ENCODE results near the gene PAQR5.

PAQR5 gene

DNA sequence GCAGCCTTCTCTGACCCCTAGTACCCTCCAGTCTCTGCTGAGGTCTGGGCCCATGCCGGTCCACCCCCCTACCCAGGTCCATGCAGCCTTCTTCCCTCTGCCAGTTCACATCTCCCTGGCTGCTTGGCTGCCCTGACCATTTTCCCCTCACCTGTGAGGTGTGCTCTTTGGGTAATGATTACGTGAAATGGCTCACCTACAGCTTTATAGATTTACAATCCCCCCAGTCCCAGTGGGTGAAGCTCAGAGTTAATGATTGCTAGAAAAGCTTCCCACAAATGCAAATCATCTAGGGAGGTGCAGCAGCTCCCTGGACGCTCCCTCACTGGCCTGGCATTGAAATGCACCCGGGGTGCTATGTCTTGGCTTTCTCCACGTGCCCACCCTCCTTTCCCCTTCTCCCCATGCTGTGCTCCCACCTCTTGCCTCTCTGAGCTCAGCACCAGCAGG is 18.7 kb downstream of the PAQR5 start:
- H3K4me1 ChIP-seq (ENCODE audit: control insufficient read depth, insufficient read depth, low read length): peaks cover 10% of the 10 kb centered on the region; the same call in 1 of the 2 replicates
- H3K36me3 ChIP-seq (ENCODE audit: control insufficient read depth, insufficient read depth, low read length): no peaks in the 10 kb centered on the region
- no peaks in the 10 kb centered on the region for H3K9me3 ChIP-seq (ENCODE audit: control insufficient read depth, insufficient read depth, low read depth, low read length)
- H3K9ac ChIP-seq (ENCODE audit: low read length): no peak overlapping the region
- H3K27me3 ChIP-seq (ENCODE audit: control insufficient read depth, insufficient read depth, low read length): no peaks in the 10 kb centered on the region
- H3K4me3 ChIP-seq (ENCODE audit: low read depth, low read length): no peak overlapping the region
- H3K27ac ChIP-seq (ENCODE audit: low read depth, low read length): no peak overlapping the region

DNA sequence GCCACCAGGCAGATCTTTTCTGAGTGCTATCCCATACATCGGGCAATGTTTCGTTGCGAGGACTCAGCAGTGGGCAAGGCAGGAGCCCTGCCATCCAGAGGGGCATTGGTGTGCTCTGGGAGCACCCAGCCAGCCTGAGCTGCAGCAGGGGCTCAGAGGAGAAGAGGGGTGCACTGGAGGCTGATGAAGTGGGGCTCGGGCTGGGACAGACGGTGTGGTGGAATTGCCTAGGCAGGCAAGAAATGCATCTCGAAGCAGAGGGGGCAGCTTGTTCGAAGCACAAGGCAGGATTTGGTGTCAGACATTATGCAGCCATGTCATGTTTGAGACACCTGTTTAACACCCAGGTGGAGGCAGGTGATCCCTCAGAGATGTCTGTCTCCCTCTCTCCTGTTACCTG is 19.3 kb downstream of the PAQR5 start:
- no peaks in the 10 kb centered on the region for H3K36me3 ChIP-seq (ENCODE audit: control insufficient read depth, insufficient read depth, low read length)
- no peak overlapping the region for H3K27ac ChIP-seq (ENCODE audit: low read depth, low read length)
- H3K9ac ChIP-seq (ENCODE audit: low read length): no peak overlapping the region
- H3K27me3 ChIP-seq (ENCODE audit: control insufficient read depth, insufficient read depth, low read length): no peaks in the 10 kb centered on the region
- no peak overlapping the region for H3K4me3 ChIP-seq (ENCODE audit: low read depth, low read length)
- no peaks in the 10 kb centered on the region for H3K9me3 ChIP-seq (ENCODE audit: control insufficient read depth, insufficient read depth, low read depth, low read length)
- peaks cover 10% of the 10 kb centered on the region; the same call in 1 of the 2 replicates for H3K4me1 ChIP-seq (ENCODE audit: control insufficient read depth, insufficient read depth, low read length)

DNA sequence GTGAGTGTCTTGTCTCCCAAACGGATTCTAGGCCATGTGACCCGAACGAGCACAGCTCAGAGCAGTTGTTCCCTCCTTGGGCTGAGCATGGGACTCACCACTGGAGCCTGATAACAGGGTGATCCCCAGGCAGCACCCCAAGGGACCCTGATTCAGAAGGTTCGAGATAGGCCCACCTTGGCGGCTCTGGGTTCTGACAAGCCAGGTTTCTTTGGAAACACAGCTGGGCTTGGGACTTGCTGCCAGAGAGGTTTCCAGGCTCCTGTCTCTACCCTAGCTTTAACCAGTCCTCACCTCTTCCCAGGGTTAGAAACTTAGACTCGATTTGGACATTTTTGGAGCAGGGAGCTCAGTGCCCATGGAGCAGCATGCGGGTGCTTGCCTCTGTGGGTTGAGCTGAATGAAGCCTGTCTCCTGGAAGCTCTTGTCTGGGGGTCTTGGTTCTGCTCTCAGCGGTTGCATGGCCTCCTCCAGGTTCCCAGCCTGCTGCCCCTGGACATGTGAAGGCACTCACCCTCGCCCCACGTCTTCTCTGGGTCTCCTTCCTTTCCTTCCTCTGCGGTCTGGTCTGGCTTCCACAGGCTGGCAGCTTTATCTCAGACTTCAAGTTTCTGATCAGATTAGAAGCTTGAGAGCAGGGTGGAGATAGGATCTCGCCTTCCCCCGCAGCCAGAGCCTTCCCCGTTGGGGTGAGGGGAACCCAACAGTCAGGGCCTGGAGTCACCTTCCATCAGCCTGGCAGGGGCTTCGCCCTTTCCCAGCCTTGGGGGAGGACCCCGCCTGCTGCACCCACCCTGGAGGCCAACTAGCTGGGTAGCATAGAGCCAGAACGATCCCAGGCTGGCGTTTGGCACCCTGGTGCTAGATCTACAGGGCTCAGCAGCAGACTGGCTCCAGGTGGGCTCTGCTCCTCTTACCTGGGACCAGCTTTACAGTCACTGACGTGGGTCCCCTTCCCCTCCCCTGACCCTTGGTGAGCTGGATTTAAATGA is 21.0 kb downstream of the PAQR5 start:
- Histone ChIP-seq H3K9ac (ENCODE audit: low read length) (no peak overlapping the region), H3K36me3 (ENCODE audit: control insufficient read depth, insufficient read depth, low read length) (no peaks in the 10 kb centered on the region)

DNA sequence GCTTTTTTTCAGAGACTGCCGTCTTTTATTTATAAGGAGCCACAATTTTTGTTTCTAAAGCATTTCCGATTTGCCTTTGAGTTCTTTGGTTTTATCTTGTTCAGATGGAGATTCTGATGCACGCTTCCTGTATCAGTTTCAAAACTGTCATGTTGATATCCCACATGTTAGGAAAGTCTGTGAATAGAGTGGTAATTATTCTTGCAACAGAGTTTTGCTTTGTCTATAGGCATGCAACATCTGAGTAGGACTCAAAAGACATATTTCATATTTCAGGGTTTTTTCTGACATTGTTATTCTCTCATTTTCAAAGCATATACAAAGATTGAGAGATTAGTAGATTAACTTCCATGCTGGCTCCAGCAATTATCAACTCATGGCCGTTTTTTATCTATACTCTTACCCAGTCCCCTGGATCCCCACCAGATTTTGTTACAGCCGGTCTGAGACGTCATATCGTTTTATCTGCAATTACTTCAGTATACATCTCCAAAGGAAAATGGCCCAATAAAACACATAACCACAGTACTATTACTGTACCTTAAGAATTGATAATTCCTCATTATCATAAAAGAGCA is 22.4 kb downstream of the PAQR5 start:
- H3K4me3 ChIP-seq (ENCODE audit: low read depth, low read length): no peak overlapping the region
- H3K36me3 ChIP-seq (ENCODE audit: control insufficient read depth, insufficient read depth, low read length): no peaks in the 10 kb centered on the region
- H3K4me1 ChIP-seq (ENCODE audit: control insufficient read depth, insufficient read depth, low read length): peaks cover 16% of the 10 kb centered on the region; the same call in 1 of the 2 replicates
- H3K27ac ChIP-seq (ENCODE audit: low read depth, low read length): no peak overlapping the region
- H3K9me3 ChIP-seq (ENCODE audit: control insufficient read depth, insufficient read depth, low read depth, low read length): no peaks in the 10 kb centered on the region
- no peak overlapping the region for H3K9ac ChIP-seq (ENCODE audit: low read length)
- no peaks in the 10 kb centered on the region for H3K27me3 ChIP-seq (ENCODE audit: control insufficient read depth, insufficient read depth, low read length)

More for the DNA sequence above, 21.0 kb downstream of the PAQR5 start:
- Histone ChIP-seq H3K27ac (ENCODE audit: low read depth, low read length) (no peak overlapping the region), H3K9me3 (ENCODE audit: control insufficient read depth, insufficient read depth, low read depth, low read length) (no peaks in the 10 kb centered on the region), H3K27me3 (ENCODE audit: control insufficient read depth, insufficient read depth, low read length) (no peaks in the 10 kb centered on the region), H3K4me3 (ENCODE audit: low read depth, low read length) (no peak overlapping the region), H3K4me1 (ENCODE audit: control insufficient read depth, insufficient read depth, low read length) (peaks cover 10% of the 10 kb centered on the region; the same call in 1 of the 2 replicates)

DNA sequence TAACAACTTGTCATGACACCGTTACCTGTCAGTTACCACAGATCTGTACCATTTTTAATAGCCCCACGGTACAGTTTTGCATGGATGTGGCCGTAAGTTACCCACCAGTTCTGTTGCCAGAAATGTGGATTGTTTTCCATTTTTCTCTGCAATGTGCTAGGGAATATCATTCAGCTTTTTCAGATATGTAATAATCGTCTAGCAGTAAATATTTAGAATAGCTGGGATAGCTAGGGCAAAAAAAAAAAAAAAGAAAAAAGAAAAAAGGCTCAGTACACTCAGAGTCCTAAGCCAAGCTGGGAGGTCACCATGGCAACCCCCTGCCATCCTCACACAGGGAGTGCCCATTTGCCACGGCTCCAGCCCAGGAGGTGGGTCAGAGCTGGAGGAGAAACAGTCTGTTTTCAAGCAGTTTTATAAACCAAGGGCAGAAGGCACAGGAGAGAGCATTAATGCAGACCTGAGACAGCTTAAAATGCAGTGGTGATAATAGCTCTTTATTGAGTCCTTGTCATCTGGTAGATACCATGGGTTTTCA is 25.2 kb downstream of the PAQR5 start:
- no peaks in the 10 kb centered on the region for H3K36me3 ChIP-seq (ENCODE audit: control insufficient read depth, insufficient read depth, low read length)
- no peak overlapping the region for H3K9ac ChIP-seq (ENCODE audit: low read length)
- no peak overlapping the region for H3K4me3 ChIP-seq (ENCODE audit: low read depth, low read length)

DNA sequence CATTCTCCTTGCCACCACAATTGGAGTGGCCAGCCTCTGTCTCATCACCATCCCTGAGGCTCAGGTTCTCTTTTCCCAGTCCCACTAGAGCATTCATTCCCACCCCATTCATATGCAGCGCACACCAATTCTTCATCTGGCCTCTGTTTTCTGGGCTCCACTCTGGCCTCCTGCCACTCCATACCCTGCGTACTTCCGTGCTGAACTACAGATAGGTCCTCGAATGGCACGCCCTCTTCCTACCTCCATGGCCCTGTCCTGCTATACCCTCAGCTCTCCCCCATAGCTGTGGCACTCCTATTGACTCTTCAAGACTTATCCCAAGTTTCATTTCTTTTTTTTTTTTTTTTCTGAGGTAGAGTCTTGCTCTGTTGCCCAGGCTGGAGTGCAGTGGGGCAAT is 25.9 kb downstream of the PAQR5 start:
- no peak overlapping the region for H3K9ac ChIP-seq (ENCODE audit: low read length)
- no peak overlapping the region for H3K4me3 ChIP-seq (ENCODE audit: low read depth, low read length)
- H3K9me3 ChIP-seq (ENCODE audit: control insufficient read depth, insufficient read depth, low read depth, low read length): no peaks in the 10 kb centered on the region
- no peak overlapping the region for H3K27ac ChIP-seq (ENCODE audit: low read depth, low read length)
- H3K36me3 ChIP-seq (ENCODE audit: control insufficient read depth, insufficient read depth, low read length): no peaks in the 10 kb centered on the region
- H3K4me1 ChIP-seq (ENCODE audit: control insufficient read depth, insufficient read depth, low read length): peaks cover 9% of the 10 kb centered on the region; the same call in 1 of the 2 replicates
- no peaks in the 10 kb centered on the region for H3K27me3 ChIP-seq (ENCODE audit: control insufficient read depth, insufficient read depth, low read length)

More for the DNA sequence above, 25.2 kb downstream of the PAQR5 start:
- H3K27me3 ChIP-seq (ENCODE audit: control insufficient read depth, insufficient read depth, low read length): no peaks in the 10 kb centered on the region
- peaks cover 9% of the 10 kb centered on the region; the same call in 1 of the 2 replicates for H3K4me1 ChIP-seq (ENCODE audit: control insufficient read depth, insufficient read depth, low read length)
- no peaks in the 10 kb centered on the region for H3K9me3 ChIP-seq (ENCODE audit: control insufficient read depth, insufficient read depth, low read depth, low read length)
- no peak overlapping the region for H3K27ac ChIP-seq (ENCODE audit: low read depth, low read length)

DNA sequence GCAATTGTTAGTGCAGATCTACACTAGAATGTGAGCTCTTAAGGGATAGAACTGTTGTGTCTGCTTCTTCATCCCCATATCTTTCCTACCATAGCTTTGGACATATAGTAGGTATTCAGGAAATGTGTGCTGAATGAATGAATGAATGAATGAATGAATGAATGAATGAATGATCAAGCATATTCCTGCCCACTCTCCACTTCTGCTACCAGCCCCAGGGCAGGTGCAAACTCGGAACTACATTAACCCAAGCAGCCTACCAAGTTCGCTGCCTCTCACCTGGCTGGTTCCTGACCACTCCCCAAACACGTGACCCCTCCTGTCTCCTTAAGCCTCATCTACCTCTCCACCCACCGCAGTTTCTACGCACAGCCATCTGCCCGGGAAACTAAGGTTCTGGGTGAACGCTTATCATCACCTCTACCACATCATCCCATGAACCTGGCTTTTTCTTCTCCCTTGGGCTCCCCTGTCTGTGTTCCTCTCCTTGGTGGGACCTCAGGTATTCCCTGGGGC is 26.8 kb downstream of the PAQR5 start:
- no peaks in the 10 kb centered on the region for H3K36me3 ChIP-seq (ENCODE audit: control insufficient read depth, insufficient read depth, low read length)
- H3K27me3 ChIP-seq (ENCODE audit: control insufficient read depth, insufficient read depth, low read length): no peaks in the 10 kb centered on the region
- H3K4me1 ChIP-seq (ENCODE audit: control insufficient read depth, insufficient read depth, low read length): 0 out of 2 replicates have a peak, but pooled peaks cover 6% of the 10 kb centered on the region
- no peaks in the 10 kb centered on the region for H3K9me3 ChIP-seq (ENCODE audit: control insufficient read depth, insufficient read depth, low read depth, low read length)
- H3K27ac ChIP-seq (ENCODE audit: low read depth, low read length): no peak overlapping the region
- H3K4me3 ChIP-seq (ENCODE audit: low read depth, low read length): no peak overlapping the region
- no peak overlapping the region for H3K9ac ChIP-seq (ENCODE audit: low read length)

DNA sequence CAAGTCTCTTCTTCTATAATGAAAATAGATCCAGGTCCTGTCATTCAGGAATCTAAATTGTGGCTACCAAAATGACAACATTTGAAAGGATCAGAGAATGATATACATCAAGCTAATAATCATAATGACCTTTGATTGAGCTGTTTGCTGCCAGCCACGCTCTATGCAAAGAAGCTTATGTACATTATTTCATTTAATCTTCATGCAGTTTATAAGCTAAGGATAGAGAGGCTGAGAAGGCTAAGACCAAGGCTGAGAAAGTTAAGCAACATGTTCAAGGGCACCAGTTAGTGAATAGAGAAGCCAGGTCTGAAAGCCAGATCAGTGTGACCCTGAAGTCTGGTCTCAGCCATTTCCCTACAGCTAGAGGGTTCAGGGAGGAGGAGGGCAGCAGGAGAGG is 29.4 kb downstream of the PAQR5 start:
- Histone ChIP-seq H3K9ac (ENCODE audit: low read length) (no peak overlapping the region), H3K27me3 (ENCODE audit: control insufficient read depth, insufficient read depth, low read length) (no peaks in the 10 kb centered on the region), H3K4me3 (ENCODE audit: low read depth, low read length) (no peak overlapping the region), H3K27ac (ENCODE audit: low read depth, low read length) (no peak overlapping the region), H3K4me1 (ENCODE audit: control insufficient read depth, insufficient read depth, low read length) (0 out of 2 replicates have a peak, but pooled peaks cover 6% of the 10 kb centered on the region), H3K9me3 (ENCODE audit: control insufficient read depth, insufficient read depth, low read depth, low read length) (no peaks in the 10 kb centered on the region), H3K36me3 (ENCODE audit: control insufficient read depth, insufficient read depth, low read length) (no peaks in the 10 kb centered on the region)

DNA sequence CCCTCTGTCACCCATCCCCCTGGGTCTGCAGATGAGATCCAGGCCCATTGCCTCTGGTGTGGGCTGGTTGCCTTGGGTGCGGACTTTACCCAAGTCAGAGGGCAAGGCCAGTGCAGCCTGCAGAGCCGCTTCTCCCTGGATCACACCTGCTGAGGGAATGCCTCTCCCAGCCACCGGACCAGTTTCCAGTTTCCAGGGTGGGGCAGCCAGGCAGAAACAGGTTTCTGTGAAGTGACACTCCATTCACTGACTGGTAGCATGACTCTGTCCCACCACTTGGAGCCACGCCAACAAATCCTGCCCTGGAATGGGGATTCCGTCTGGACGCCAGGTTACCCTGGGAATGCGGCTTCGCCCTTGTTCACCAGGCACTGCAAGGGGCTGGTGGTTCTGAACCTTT is 30.0 kb downstream of the PAQR5 start:
- H3K9me3 ChIP-seq (ENCODE audit: control insufficient read depth, insufficient read depth, low read depth, low read length): no peaks in the 10 kb centered on the region

DNA sequence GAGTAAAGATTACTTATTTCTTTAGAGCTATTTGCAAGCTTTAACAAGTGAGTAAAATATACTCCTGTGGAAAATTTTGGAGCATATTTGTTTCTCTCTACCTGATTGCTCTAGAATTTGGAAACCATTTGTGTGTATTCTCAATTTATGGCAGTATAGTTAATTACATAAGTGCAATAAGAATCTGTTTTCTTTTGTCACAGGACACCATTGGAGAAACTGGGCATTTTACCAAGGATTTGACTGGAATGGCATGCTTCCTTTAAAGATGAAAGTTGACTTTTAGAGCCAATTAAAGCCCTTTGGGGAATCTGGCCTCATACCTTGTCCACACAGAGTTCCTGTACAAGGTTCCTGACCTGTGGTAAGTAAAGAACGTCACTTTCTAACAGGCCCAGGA is 38.4 kb downstream of the PAQR5 start:
- Histone ChIP-seq H3K27ac (ENCODE audit: low read depth, low read length) (no peak overlapping the region), H3K4me3 (ENCODE audit: low read depth, low read length) (no peak overlapping the region), H3K27me3 (ENCODE audit: control insufficient read depth, insufficient read depth, low read length) (no peaks in the 10 kb centered on the region), H3K36me3 (ENCODE audit: control insufficient read depth, insufficient read depth, low read length) (no peaks in the 10 kb centered on the region), H3K4me1 (ENCODE audit: control insufficient read depth, insufficient read depth, low read length) (no peaks in the 10 kb centered on the region), H3K9me3 (ENCODE audit: control insufficient read depth, insufficient read depth, low read depth, low read length) (peaks cover 4% of the 10 kb centered on the region), H3K9ac (ENCODE audit: low read length) (no peak overlapping the region)

More for the DNA sequence above, 30.0 kb downstream of the PAQR5 start:
- H3K4me1 ChIP-seq (ENCODE audit: control insufficient read depth, insufficient read depth, low read length): 0 out of 2 replicates have a peak, but pooled peaks cover 6% of the 10 kb centered on the region
- H3K4me3 ChIP-seq (ENCODE audit: low read depth, low read length): no peak overlapping the region
- H3K36me3 ChIP-seq (ENCODE audit: control insufficient read depth, insufficient read depth, low read length): no peaks in the 10 kb centered on the region
- H3K9ac ChIP-seq (ENCODE audit: low read length): no peak overlapping the region
- H3K27me3 ChIP-seq (ENCODE audit: control insufficient read depth, insufficient read depth, low read length): no peaks in the 10 kb centered on the region
- H3K27ac ChIP-seq (ENCODE audit: low read depth, low read length): no peak overlapping the region

Data from HUES6 (cell line).